ENCODE measurements around the gene F5. TPM values are rescaled to one million over a fixed set of nuclear protein-coding genes. Genes with fewer than 3 reads are reported as not detected.

The F5 gene
- total and polyA plus RNA-seq, 2 experiments from 2014 or later: 0.16 TPM; not detected in 1

DNA sequence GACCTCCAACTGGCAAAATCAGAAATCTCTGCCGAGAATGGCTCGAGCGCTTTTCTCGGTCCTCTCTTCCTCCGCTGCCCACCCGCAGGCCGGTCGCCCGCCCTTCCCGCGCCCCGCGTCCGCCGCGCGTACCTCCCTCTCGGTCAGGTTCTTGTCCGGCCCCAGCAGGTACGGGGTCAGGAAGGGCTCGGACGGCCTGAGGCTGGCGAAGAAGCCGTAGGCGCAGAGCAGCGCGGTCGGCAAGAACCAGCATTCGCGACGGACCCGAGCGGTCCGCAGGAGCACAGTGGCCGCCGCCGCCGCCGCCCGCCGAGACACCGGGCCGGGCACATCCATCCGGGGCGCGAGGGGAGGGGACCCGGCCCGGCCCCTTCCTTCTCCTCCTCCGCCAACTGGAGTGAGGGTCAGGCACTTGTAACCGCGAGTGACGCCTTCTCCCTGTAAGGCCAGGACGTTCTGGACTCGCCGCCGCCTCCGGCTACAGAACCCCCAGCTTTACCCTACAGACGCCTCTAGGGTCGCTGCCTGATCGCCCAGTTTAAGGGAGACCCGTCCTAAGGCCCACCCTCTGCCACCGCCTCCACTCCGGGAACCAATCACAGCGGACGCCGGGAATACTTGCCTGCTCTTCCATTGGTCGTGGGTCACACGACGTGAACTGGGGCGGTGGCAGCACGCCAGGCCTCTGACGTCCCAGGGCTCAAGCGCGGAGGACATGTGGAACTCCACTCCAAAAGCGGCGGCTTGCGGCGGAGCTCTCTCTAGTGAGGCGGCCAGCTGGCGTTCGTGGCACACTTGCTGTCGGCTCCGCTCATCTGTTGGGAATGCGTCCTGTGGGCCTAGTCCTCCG, 100.6 kb downstream of the F5 start, which contains the start of gene SLC19A2:
TSS of gene SLC19A2 (minus strand) at position 514 of the 850 bp plus-strand sequence. CDS start at position 336, 178 bp downstream.
- peaks cover 48% of the 10 kb centered on the region for H3K4me1 ChIP-seq (ENCODE audit: insufficient read depth)
- Mint-ChIP-seq H3K27me3 (ENCODE audit: insufficient read depth, low read depth, poor library complexity) (peaks cover 2% of the 10 kb centered on the region), H3K9me3 (no peaks in the 10 kb centered on the region), H3K27ac (peak within 1 kb of the TSS; percentile 97), H3K4me3 (peak within 1 kb of the TSS; percentile 86), H3K36me3 (ENCODE audit: low read depth) (no peaks in the 10 kb centered on the region), H3K4me1 (peaks cover 59% of the 10 kb centered on the region)
- peak; percentile 98 for DNase-seq (ENCODE audit: low spot score)
- H3K27ac ChIP-seq (ENCODE audit: low read depth): peak within 1 kb of the TSS; percentile 94
- H3K27me3 ChIP-seq (ENCODE audit: insufficient read depth): no peaks in the 10 kb centered on the region
- H3K4me2 ChIP-seq: peak within 1 kb of the TSS; percentile 91
- ATAC-seq: peak; percentile 96
- H3K9me2 ChIP-seq (ENCODE audit: insufficient read depth): no peaks in the 10 kb centered on the region
- peak within 1 kb of the TSS; percentile 73 for H3K4me3 ChIP-seq
- H2AFZ ChIP-seq: peak within 1 kb of the TSS; percentile 78
- TF ChIP-seq, protein P1, sequence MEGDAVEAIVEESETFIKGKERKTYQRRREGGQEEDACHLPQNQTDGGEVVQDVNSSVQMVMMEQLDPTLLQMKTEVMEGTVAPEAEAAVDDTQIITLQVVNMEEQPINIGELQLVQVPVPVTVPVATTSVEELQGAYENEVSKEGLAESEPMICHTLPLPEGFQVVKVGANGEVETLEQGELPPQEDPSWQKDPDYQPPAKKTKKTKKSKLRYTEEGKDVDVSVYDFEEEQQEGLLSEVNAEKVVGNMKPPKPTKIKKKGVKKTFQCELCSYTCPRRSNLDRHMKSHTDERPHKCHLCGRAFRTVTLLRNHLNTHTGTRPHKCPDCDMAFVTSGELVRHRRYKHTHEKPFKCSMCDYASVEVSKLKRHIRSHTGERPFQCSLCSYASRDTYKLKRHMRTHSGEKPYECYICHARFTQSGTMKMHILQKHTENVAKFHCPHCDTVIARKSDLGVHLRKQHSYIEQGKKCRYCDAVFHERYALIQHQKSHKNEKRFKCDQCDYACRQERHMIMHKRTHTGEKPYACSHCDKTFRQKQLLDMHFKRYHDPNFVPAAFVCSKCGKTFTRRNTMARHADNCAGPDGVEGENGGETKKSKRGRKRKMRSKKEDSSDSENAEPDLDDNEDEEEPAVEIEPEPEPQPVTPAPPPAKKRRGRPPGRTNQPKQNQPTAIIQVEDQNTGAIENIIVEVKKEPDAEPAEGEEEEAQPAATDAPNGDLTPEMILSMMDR (conservative IDR thresholded peaks at IDR 0.05; ENCODE audit: low read depth in 2 of 2): peak in 1 of 2 experiments; percentile 27; a peak in 3 of 4 replicates
- TF ChIP-seq NANOG (IDR thresholded peaks at IDR 0.05; ENCODE audit: borderline replicate concordance): no peak
- no peak for TF ChIP-seq ZNF331 (CRISPR knock-in tag; IDR thresholded peaks at IDR 0.05; ENCODE audit: low read depth)
- TF ChIP-seq EZH2 (IDR thresholded peaks at IDR 0.05; ENCODE audit: low read depth, unreplicated experiment): no peak
- peak; percentile 94 for TF ChIP-seq POLR2AphosphoS5 (IDR thresholded peaks at IDR 0.05; ENCODE audit: low read depth)
- TF ChIP-seq ZNF114 (CRISPR knock-in tag; IDR thresholded peaks at IDR 0.05): no peak
- TF ChIP-seq, protein P2, sequence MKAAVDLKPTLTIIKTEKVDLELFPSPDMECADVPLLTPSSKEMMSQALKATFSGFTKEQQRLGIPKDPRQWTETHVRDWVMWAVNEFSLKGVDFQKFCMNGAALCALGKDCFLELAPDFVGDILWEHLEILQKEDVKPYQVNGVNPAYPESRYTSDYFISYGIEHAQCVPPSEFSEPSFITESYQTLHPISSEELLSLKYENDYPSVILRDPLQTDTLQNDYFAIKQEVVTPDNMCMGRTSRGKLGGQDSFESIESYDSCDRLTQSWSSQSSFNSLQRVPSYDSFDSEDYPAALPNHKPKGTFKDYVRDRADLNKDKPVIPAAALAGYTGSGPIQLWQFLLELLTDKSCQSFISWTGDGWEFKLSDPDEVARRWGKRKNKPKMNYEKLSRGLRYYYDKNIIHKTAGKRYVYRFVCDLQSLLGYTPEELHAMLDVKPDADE (IDR thresholded peaks at IDR 0.05): peak; percentile 44; the same call in 1 of the 2 replicates
- TF ChIP-seq EZH2phosphoT487 (IDR thresholded peaks at IDR 0.05; ENCODE audit: unreplicated experiment): no peak
- peak; percentile 87 for TF ChIP-seq CREB1 (CRISPR knock-in tag; IDR thresholded peaks at IDR 0.05; ENCODE audit: low read depth)
- H4K20me1 ChIP-seq (replicated peaks; ENCODE audit: insufficient read depth): peaks cover 7% of the 10 kb centered on the region; the same call in 1 of the 2 replicates
- H3F3A ChIP-seq (replicated peaks; ENCODE audit: low read depth): no peaks in the 10 kb centered on the region; the same call in 1 of the 2 replicates
- H3K79me2 ChIP-seq (replicated peaks; ENCODE audit: insufficient read depth): peaks cover 46% of the 10 kb centered on the region
- no peaks in the 10 kb centered on the region for H3K36me3 ChIP-seq (ENCODE audit: insufficient read depth)

DNA sequence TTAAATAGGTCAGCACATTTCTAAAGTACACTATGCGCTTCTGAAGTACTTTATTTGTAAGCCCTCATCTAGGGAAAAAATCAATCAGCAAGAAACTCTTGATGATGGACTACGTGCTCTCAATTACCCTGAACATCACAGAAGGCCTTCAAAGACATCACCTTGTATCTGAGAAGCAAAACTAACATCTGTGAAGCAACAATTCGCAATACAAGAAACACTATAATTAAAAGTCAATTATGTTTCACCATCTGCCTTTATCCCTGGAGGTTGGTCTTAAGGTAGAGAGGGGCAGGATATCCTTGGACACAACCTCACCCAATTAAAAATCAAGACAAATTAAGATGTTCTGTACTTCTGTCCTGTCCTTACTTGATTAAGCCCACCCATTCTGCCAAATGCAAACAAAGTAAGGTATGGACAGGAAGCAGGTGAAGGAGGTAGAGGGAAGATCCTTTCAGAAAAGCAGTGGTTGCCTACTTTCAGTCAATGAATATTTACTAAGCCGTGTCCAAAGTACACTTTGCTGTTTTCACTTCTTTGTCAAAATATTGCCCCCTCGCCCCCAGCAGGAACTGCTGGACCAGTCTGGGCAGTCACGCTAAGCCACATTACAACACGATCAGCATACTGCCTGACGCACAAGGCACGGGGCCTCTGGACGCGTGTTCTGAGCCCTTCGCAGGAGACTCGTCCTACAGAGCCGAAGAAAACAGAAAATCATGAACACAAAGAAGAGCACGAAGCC, 101.4 kb downstream of the F5 start:
- peaks cover 54% of the 10 kb centered on the region for H3K79me2 ChIP-seq (replicated peaks; ENCODE audit: insufficient read depth)
- DNase-seq (ENCODE audit: low spot score) (peak; percentile 34), ATAC-seq (peak; percentile 22)
- Mint-ChIP-seq H3K36me3 (ENCODE audit: low read depth) (no peaks in the 10 kb centered on the region), H3K9me3 (no peaks in the 10 kb centered on the region), H3K4me3 (peak overlapping the region; percentile 86), H3K27ac (peak overlapping the region; percentile 97), H3K27me3 (ENCODE audit: insufficient read depth, low read depth, poor library complexity) (peaks cover 2% of the 10 kb centered on the region), H3K4me1 (peaks cover 67% of the 10 kb centered on the region)
- no peaks in the 10 kb centered on the region for H3K36me3 ChIP-seq (ENCODE audit: insufficient read depth)
- H4K20me1 ChIP-seq (replicated peaks; ENCODE audit: insufficient read depth): peaks cover 7% of the 10 kb centered on the region; the same call in 1 of the 2 replicates
- H2AFZ ChIP-seq: peak overlapping the region; percentile 54; the same call in 1 of the 2 replicates
- no peaks in the 10 kb centered on the region for H3K9me2 ChIP-seq (ENCODE audit: insufficient read depth)
- H3K27ac ChIP-seq (ENCODE audit: low read depth): peak overlapping the region; percentile 30
- H3K4me1 ChIP-seq (ENCODE audit: insufficient read depth): peaks cover 56% of the 10 kb centered on the region
- H3K4me2 ChIP-seq: peak overlapping the region; percentile 84
- H3K4me3 ChIP-seq: peak overlapping the region; percentile 73
- H3F3A ChIP-seq (replicated peaks; ENCODE audit: low read depth): no peaks in the 10 kb centered on the region; the same call in 1 of the 2 replicates
- no peaks in the 10 kb centered on the region for H3K27me3 ChIP-seq (ENCODE audit: insufficient read depth)
- TF ChIP-seq STAT1 (IDR thresholded peaks at IDR 0.05; ENCODE audit: unreplicated experiment) (no peak), EZH2phosphoT487 (IDR thresholded peaks at IDR 0.05; ENCODE audit: unreplicated experiment) (no peak)
- TF ChIP-seq, protein P1 (conservative IDR thresholded peaks at IDR 0.05; ENCODE audit: low read depth in 2 of 2): no peak
